Left kidney (tissue), 2 donors: Measurements from ENCODE around the gene PAGE2B. TPM values are rescaled to one million over a fixed set of nuclear protein-coding genes. Genes with fewer than 3 reads are reported as not detected.
"Not testable (repeated sequence)": the region's sequence is repeated elsewhere in the genome, so short reads cannot be mapped to it uniquely, and the experiment has no call there.

Source experiments
- DNase-seq: peaks from one replicate; pipeline ENCODE4 v3.0.0-alpha.2; 2013
- polyA plus RNA-seq: library from polyadenylated mRNA; unstranded; fragments of 120-200 nt; gene quantifications from one replicate; pipeline ENCODE4 v1.2.1, GENCODE V29; 2013; ENCODE audit not compliant: insufficient read length

The PAGE2B gene
- polyA plus RNA-seq, 1 donor: 0.32 TPM

GRCh38 chrX:55109306-55109705 is 34.5 kb downstream of the PAGE2B start:
- no peak for DNase-seq

GRCh38 chrX:55111578-55112254 is 36.9 kb downstream of the PAGE2B start:
- DNase-seq: no peak

GRCh38 chrX:55116589-55116988 is 41.8 kb downstream of the PAGE2B start:
- DNase-seq: not testable (repeated sequence)

- no peak for DNase-seq
Measured at GRCh38 chrX:55118574-55118973, 43.7 kb downstream of the PAGE2B start.

GRCh38 chrX:55119271-55119670 is 44.4 kb downstream of the PAGE2B start:
- DNase-seq: no peak

GRCh38 chrX:55119712-55120111 is 44.9 kb downstream of the PAGE2B start:
- no peak for DNase-seq

GRCh38 chrX:55120761-55121358 is 46.0 kb downstream of the PAGE2B start:
- no peak for DNase-seq

GRCh38 chrX:55123900-55124299 is 49.1 kb downstream of the PAGE2B start:
- DNase-seq: no peak

GRCh38 chrX:55127692-55128091 is 52.9 kb downstream of the PAGE2B start:
- no peak for DNase-seq

Other genes with a start within 250 kb of the PAGE2B start
- 129 TPM for gene TRO, start 154.2 kb upstream of the PAGE2B start, polyA plus RNA-seq
- gene PFKFB1, start 80.8 kb upstream of the PAGE2B start, polyA plus RNA-seq: 0.73 TPM
- gene APEX2, start 74.7 kb upstream of the PAGE2B start, polyA plus RNA-seq: 14.3 TPM
- gene ALAS2, start 44.1 kb upstream of the PAGE2B start, polyA plus RNA-seq: 8.1 TPM
- not detected for gene PAGE2, start 14.0 kb downstream of the PAGE2B start, polyA plus RNA-seq
- gene PAGE5, start 145.3 kb downstream of the PAGE2B start, polyA plus RNA-seq: not detected
- gene PAGE3, start 189.9 kb downstream of the PAGE2B start, polyA plus RNA-seq: not detected